Tibial nerve (tissue), 4 donors: ENCODE results near the gene USP22.

Experiments
- CTCF ChIP-seq, 5 experiments: fragments of 200-600 bp in 3 of 5; fragments of 450-650 bp in 2 of 5; sonication (generic) in 3 of 5; IDR thresholded peaks; one replicate each; pipeline ENCODE4 v1.5.1; 2016 to 2019; ENCODE audit warnings: antibody characterized with exemption in 5 of 5, mild to moderate bottlenecking in 3 of 5, moderate library complexity in 2 of 5
- EP300 ChIP-seq, 2 donors: sonication (generic); formaldehyde crosslinking; IDR thresholded peaks; one replicate each; pipeline ENCODE4 v1.6.1; 2017; ENCODE audit warnings: antibody characterized with exemption in 2 of 2, mild to moderate bottlenecking in 1 of 2
- POLR2A ChIP-seq, 2 donors: fragments of 450-650 bp; IDR thresholded peaks; one replicate each; pipeline ENCODE4 v1.6.1; 2017; ENCODE audit warnings: antibody characterized with exemption in 2 of 2, mild to moderate bottlenecking in 2 of 2, moderate library complexity in 2 of 2

- TF ChIP-seq CTCF (IDR thresholded peaks at IDR 0.05) (no peak), POLR2A (IDR thresholded peaks at IDR 0.05) (no peak), EP300 (IDR thresholded peaks at IDR 0.05) (no peak)
Observed at GRCh38 chr17:20993863-20994778, 48.7 kb downstream of the USP22 start.
